Chondrocyte (in vitro differentiated cells): Measurements from ENCODE around the gene REV1. TPM values are rescaled to one million over a fixed set of nuclear protein-coding genes. Genes with fewer than 3 reads are reported as not detected.
A peak's percentile ranks its signal among the peaks of the same experiment; 100 is the strongest.

Experiments used
- DNase-seq: peaks from one replicate; pipeline ENCODE4 v3.0.0; 2021; ENCODE audit warnings: mixed read lengths, low spot score
- H3K27ac Mint-ChIP-seq: one replicate; pipeline ENCODE4 v1.8.0; 2021; ENCODE audit warnings: mild to moderate bottlenecking, moderate library complexity, mixed read lengths; ENCODE audit not compliant: unreplicated experiment
- H3K27me3 Mint-ChIP-seq: 2 replicates; pipeline ENCODE4 v1.8.0; 2021; ENCODE audit warnings: low read depth, mixed read lengths
- H3K36me3 Mint-ChIP-seq: 2 replicates; pipeline ENCODE4 v1.8.0; 2021; ENCODE audit warnings: low read depth, mixed read lengths
- H3K4me1 Mint-ChIP-seq: 2 replicates; pipeline ENCODE4 v1.8.0; 2021; ENCODE audit warnings: low read depth, mild to moderate bottlenecking, mixed read lengths
- H3K4me3 Mint-ChIP-seq: one replicate; pipeline ENCODE4 v1.8.0; 2021; ENCODE audit warnings: mild to moderate bottlenecking, moderate library complexity, mixed read lengths; ENCODE audit not compliant: unreplicated experiment
- H3K9me3 Mint-ChIP-seq: 2 replicates; pipeline ENCODE4 v1.8.0; 2021; ENCODE audit warnings: low read depth, mixed read lengths
- total RNA-seq: library from RNA; stranded (reverse); gene quantifications from 3 replicates; pipeline ENCODE4 v1.2.1, GENCODE V29; 2021
- TF ChIP-seq, protein P1 (sequence below): fragments of 200-600 bp; sonication (generic); IDR thresholded peaks from 2 replicates; pipeline ENCODE4 v1.5.0; 2021; ENCODE audit warnings: antibody characterized with exemption, mild to moderate bottlenecking, moderate library complexity

REV1 gene
- total RNA-seq, 1 donor from 2014 or later = 25.0 TPM

DNA sequence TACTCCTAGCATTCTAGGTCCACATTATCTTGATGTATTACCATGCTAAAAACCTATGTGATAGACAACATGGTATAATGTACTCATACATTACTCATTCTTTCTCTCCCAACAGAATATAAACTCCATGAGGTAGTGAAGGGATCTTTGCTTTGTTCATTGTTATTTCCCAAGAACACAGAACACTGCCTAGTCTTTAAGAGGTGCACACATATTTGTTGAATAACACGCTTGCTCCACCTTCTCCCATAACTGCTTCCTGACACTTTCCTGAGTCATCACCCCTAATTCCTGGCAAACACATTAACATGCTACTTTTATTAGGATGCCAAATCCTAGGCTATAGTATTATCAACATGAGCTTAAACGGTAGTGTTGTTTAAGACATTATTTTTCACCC, 41.3 kb downstream of the REV1 start:
- Mint-ChIP-seq H3K4me1 (peaks cover 3% of the 10 kb centered on the region), H3K9me3 (no peaks in the 10 kb centered on the region), H3K27ac (no peak overlapping the region), H3K36me3 (peaks cover 19% of the 10 kb centered on the region), H3K4me3 (no peak overlapping the region), H3K27me3 (no peaks in the 10 kb centered on the region)
- DNase-seq = no peak
- TF ChIP-seq, protein P1, sequence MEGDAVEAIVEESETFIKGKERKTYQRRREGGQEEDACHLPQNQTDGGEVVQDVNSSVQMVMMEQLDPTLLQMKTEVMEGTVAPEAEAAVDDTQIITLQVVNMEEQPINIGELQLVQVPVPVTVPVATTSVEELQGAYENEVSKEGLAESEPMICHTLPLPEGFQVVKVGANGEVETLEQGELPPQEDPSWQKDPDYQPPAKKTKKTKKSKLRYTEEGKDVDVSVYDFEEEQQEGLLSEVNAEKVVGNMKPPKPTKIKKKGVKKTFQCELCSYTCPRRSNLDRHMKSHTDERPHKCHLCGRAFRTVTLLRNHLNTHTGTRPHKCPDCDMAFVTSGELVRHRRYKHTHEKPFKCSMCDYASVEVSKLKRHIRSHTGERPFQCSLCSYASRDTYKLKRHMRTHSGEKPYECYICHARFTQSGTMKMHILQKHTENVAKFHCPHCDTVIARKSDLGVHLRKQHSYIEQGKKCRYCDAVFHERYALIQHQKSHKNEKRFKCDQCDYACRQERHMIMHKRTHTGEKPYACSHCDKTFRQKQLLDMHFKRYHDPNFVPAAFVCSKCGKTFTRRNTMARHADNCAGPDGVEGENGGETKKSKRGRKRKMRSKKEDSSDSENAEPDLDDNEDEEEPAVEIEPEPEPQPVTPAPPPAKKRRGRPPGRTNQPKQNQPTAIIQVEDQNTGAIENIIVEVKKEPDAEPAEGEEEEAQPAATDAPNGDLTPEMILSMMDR = no peak

DNA sequence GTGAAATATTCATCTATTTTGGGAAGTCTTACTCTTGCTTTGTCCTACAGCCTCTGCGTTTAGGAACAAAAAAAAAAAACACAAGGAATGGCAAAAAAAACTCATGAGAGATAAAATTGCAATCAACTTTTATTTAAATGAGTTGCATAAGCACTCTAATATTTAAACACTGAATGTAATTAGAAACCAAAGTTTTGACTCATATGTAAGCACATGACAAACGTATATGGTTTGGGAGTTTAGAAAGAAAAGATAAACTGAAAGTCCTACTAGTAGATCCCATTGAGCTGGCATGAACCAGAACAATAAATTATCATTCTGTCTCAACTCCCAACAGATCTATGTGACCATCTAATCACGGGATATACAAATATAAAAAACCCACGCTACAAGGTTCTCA, 44.8 kb downstream of the REV1 start:
- Mint-ChIP-seq H3K36me3 (peaks cover 7% of the 10 kb centered on the region), H3K9me3 (no peaks in the 10 kb centered on the region), H3K4me3 (no peak overlapping the region), H3K4me1 (peaks cover 3% of the 10 kb centered on the region), H3K27ac (peak overlapping the region; percentile 54), H3K27me3 (no peaks in the 10 kb centered on the region)
- TF ChIP-seq, protein P1 = no peak
- no peak for DNase-seq

DNA sequence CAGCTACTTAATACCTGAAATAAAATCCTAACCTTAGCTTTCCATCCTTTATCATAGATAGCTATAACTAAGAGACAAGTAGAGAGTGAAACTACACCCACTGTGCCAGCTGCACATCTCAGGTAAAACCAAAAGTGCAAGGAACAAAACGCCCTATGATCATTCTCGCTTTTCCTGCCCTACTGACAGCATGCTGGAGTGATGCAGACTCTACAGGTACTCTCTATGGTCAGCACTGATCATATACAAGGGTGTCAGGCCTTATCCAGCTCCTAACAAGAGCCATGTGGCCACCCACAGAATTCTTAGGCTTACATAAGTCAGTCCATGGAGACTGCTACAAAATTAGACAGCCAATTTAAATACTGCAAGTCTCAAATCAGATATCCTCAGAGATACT, 45.6 kb downstream of the REV1 start:
- no peaks in the 10 kb centered on the region for H3K27me3 Mint-ChIP-seq
- DNase-seq = no peak
- no peaks in the 10 kb centered on the region for H3K9me3 Mint-ChIP-seq
- TF ChIP-seq, protein P1 = no peak
- H3K27ac Mint-ChIP-seq = no peak overlapping the region
- peaks cover 3% of the 10 kb centered on the region for H3K4me1 Mint-ChIP-seq
- no peak overlapping the region for H3K4me3 Mint-ChIP-seq
- H3K36me3 Mint-ChIP-seq = peaks cover 8% of the 10 kb centered on the region

DNA sequence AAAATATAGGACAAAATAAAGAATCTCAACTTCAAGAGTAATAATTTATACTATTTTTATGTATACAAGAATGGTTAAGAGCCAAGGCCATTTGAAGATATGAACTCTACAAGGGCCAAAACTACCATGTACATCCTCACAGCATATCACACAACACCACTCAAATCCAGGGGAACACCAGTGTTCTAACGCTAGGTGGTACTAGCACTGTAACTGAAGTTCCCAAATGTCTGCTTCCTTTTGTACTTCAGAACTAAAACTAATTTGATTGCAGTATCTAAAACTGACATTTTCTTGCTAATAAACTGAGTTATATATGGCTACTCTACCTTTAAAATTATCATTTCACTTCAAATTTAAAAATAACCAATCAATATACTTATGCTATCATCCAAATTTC, 47.0 kb downstream of the REV1 start:
- TF ChIP-seq, protein P1 = peak; percentile 45
- no peak overlapping the region for H3K27ac Mint-ChIP-seq
- peaks cover 3% of the 10 kb centered on the region for H3K4me1 Mint-ChIP-seq
- H3K36me3 Mint-ChIP-seq = peaks cover 12% of the 10 kb centered on the region
- H3K4me3 Mint-ChIP-seq = no peak overlapping the region
- H3K9me3 Mint-ChIP-seq = no peaks in the 10 kb centered on the region
- no peaks in the 10 kb centered on the region for H3K27me3 Mint-ChIP-seq
- no peak for DNase-seq

DNA sequence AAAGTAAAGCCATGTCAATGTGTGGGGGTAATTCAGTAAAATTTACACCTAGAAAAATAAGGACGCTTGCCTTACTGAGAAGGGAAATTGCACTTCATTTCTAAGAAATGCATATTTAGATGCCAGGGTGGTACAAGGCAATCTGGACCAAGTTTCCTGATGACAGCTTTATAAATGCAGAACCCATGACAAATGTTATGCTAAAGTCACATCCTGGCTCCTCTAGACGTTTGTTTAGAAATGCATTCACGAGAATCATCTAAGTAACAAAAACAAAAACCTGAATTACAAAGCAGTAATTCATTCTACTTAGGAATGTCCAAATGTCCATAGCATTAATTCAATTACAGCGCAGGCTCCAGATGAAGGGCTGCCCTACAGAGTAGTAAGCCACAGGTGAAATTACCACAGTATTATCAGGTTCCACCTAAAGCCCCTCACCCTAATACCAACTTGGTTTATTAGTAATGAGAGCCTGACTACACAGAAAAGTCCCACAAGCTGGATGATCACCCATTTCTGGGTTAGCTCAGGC, 49.8 kb downstream of the REV1 start:
- Mint-ChIP-seq H3K36me3 (peaks cover 10% of the 10 kb centered on the region), H3K9me3 (no peaks in the 10 kb centered on the region), H3K4me1 (no peaks in the 10 kb centered on the region), H3K27me3 (no peaks in the 10 kb centered on the region), H3K27ac (no peak overlapping the region), H3K4me3 (no peak overlapping the region)
- TF ChIP-seq, protein P1 = no peak
- DNase-seq = no peak
